Testis (tissue), 3 donors: ENCODE measurements around the gene DISC1. TPM values are rescaled to one million over a fixed set of nuclear protein-coding genes. Genes with fewer than 3 reads are reported as not detected.

Experiments
- DNase-seq: peaks from one replicate; pipeline ENCODE4 v3.0.0-alpha.2; 2019
- H3K27ac ChIP-seq, 2 donors: fragments of 200-600 bp; sonication (generic); one replicate each; pipeline ENCODE4 v1.5.1; 2019
- H3K27me3 ChIP-seq: fragments of 200-600 bp; sonication (generic); one replicate; pipeline ENCODE4 v1.5.1; 2019
- H3K36me3 ChIP-seq: fragments of 200-600 bp; sonication (generic); one replicate; pipeline ENCODE4 v1.5.1; 2017; ENCODE audit warnings: low read depth; ENCODE audit errors: missing control alignments
- H3K4me1 ChIP-seq: fragments of 200-600 bp; sonication (generic); one replicate; pipeline ENCODE4 v1.5.1; 2019
- H3K4me3 ChIP-seq, 2 donors: fragments of 200-600 bp; sonication (generic); one replicate each; pipeline ENCODE4 v1.5.1; 2017 to 2019
- H3K9me3 ChIP-seq: fragments of 200-600 bp; sonication (generic); one replicate; pipeline ENCODE4 v1.5.1; 2017
- CTCF ChIP-seq, 3 experiments: fragments of 450-650 bp in 2 of 3; fragments of 200-600 bp in 1 of 3; sonication (generic) in 1 of 3; IDR thresholded peaks; one replicate each; pipeline ENCODE4 v1.5.1; 2016 to 2019; ENCODE audit warnings: antibody characterized with exemption in 3 of 3, mild to moderate bottlenecking in 2 of 3, moderate library complexity in 1 of 3
- POLR2A ChIP-seq: fragments of 450-650 bp; IDR thresholded peaks from one replicate; pipeline ENCODE4 v1.6.1; 2017; ENCODE audit warnings: antibody characterized with exemption, mild to moderate bottlenecking, moderate library complexity
- WGBS, 2 donors: methylation state at CpG; one replicate each; pipeline ENCODE4 v1.1.5; 2018; 5-methylcytosine and 5-hydroxymethylcytosine counted together
- intact Hi-C: fragments of 100-400 bp; cut with DNase I; formaldehyde crosslinking; loops from one replicate; pipeline ENCODE4 v1.15.1; 2023; ENCODE audit warnings: low total_unique reads
- polyA plus RNA-seq: library from polyadenylated mRNA; stranded (reverse); fragments of 350-450 nt; fragmentation: Illumina TruSeq; extraction: RNeasy Lipid Tissue Mini Kit (QIAGEN cat#74804); gene quantifications from one replicate; pipeline ENCODE4 v1.2.3, GENCODE V29; 2014; ENCODE audit warnings: low read depth, low replicate concordance; ENCODE audit not compliant: insufficient read depth
- total RNA-seq, 2 donors: library from RNA; depleted of rRNA; stranded (reverse); fragments of >200 nt; gene quantifications; one replicate each; pipeline ENCODE4 v1.2.3, GENCODE V29; 2016

Gene DISC1
- total and polyA plus RNA-seq, 3 donors from 2014 or later, result 1.8 to 6.8 (median 5.7) TPM

- Histone ChIP-seq H3K4me3 (no peak overlapping the region), H3K27me3 (no peaks in the 10 kb centered on the region), H3K27ac (no peak overlapping the region), H3K4me1 (no peaks in the 10 kb centered on the region), H3K36me3 (no peaks in the 10 kb centered on the region), H3K9me3 (no peaks in the 10 kb centered on the region)
- TF ChIP-seq CTCF (IDR thresholded peaks at IDR 0.05) (peak in 2 of 3 experiments; percentile 9 to 24), POLR2A (no peak)
- 83 to 88% methylated on average over 19 to 21 of the region's 21 CpGs for WGBS, 2 donors
- intact Hi-C loops, result no loop called here
- DNase-seq, result peak; percentile 38
Observed at GRCh38 chr1:231806623-231807495, 180.3 kb downstream of the DISC1 start.

- no peak for DNase-seq
- TF ChIP-seq CTCF (IDR thresholded peaks at IDR 0.05) (no peak), POLR2A (no peak)
- H3K9me3 ChIP-seq, result no peaks in the 10 kb centered on the region
- H3K4me1 ChIP-seq, result no peaks in the 10 kb centered on the region
- no peaks in the 10 kb centered on the region for H3K36me3 ChIP-seq
- intact Hi-C loops, result no loop called here
- H3K27ac ChIP-seq, result no peak overlapping the region
- WGBS, 2 donors, result 85 to 95% methylated on average over 2 of the region's 2 CpGs
- no peaks in the 10 kb centered on the region for H3K27me3 ChIP-seq
- no peak overlapping the region for H3K4me3 ChIP-seq
Observed at GRCh38 chr1:231807541-231807940, 181.0 kb downstream of the DISC1 start.

GRCh38 chr1:231808116-231808515 lies 181.5 kb downstream of the DISC1 start:
- TF ChIP-seq POLR2A, result no peak
- Histone ChIP-seq H3K4me1 (no peaks in the 10 kb centered on the region), H3K27me3 (no peaks in the 10 kb centered on the region), H3K4me3 (no peak overlapping the region), H3K27ac (no peak overlapping the region), H3K36me3 (no peaks in the 10 kb centered on the region), H3K9me3 (no peaks in the 10 kb centered on the region)
- intact Hi-C loops, result no loop called here
- DNase-seq, result no peak
- 81 to 88% methylated on average over 3 of the region's 3 CpGs for WGBS, 2 donors

GRCh38 chr1:231808990-231809389 lies 182.4 kb downstream of the DISC1 start:
- DNase-seq, result no peak
- intact Hi-C loops, result no loop called here

GRCh38 chr1:231810415-231810814 lies 183.8 kb downstream of the DISC1 start:
- TF ChIP-seq POLR2A (no peak), CTCF (IDR thresholded peaks at IDR 0.05) (no peak)
- no peaks in the 10 kb centered on the region for H3K36me3 ChIP-seq
- intact Hi-C loops, result no loop called here
- H3K4me1 ChIP-seq, result no peaks in the 10 kb centered on the region
- 86 to 95% methylated on average over 6 of the region's 6 CpGs for WGBS, 2 donors
- H3K27ac ChIP-seq, result no peak overlapping the region
- no peaks in the 10 kb centered on the region for H3K27me3 ChIP-seq
- no peaks in the 10 kb centered on the region for H3K9me3 ChIP-seq
- no peak overlapping the region for H3K4me3 ChIP-seq
- no peak for DNase-seq

More at GRCh38 chr1:231808990-231809389, 182.4 kb downstream of the DISC1 start:
- Histone ChIP-seq H3K36me3 (no peaks in the 10 kb centered on the region), H3K9me3 (no peaks in the 10 kb centered on the region), H3K4me3 (no peak overlapping the region), H3K4me1 (no peaks in the 10 kb centered on the region), H3K27me3 (no peaks in the 10 kb centered on the region), H3K27ac (no peak overlapping the region)
- WGBS, 2 donors, result 73 to 91% methylated on average over 2 of the region's 2 CpGs
- no peak for TF ChIP-seq POLR2A
- TF ChIP-seq CTCF (IDR thresholded peaks at IDR 0.05), result no peak
